Measurements from ENCODE around the gene KAZALD1. TPM values are rescaled to one million over a fixed set of nuclear protein-coding genes. Genes with fewer than 3 reads are reported as not detected.
A peak's percentile ranks its signal among the peaks of the same experiment; 100 is the strongest.

KAZALD1 gene
- total and polyA plus RNA-seq, 11 donors: 1.9 to 11.1 (median 7.4) TPM

DNA sequence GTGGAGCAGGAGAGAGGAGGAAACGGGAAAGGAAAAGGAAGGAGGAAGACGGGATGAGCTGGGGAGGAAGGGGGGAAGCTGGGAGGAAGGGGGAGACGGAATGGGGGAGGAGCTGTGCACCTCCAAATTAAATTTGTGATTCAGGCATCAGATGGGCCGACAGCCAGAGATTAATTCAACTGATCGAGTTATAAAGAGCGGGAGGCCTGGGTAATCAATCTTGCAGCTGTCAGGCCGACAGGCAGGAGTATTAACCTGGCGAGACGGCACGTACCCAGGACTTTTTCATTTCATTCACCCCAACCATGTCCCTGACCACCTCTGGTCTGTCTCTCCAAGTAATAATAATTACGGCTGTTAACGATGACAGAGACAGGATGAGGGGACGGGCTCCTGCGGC, 26.2 kb downstream of the KAZALD1 start:
- intact Hi-C loops (cut with DNase I): no loop called here
- Histone ChIP-seq H3K36me3 (no peaks in the 10 kb centered on the region), H3K9me3 (no peaks in the 10 kb centered on the region), H3K27me3 (peaks cover 6 to 68% (median 26%) of the 10 kb centered on the region in 9 donors), H3K27ac (no peak overlapping the region), H3K4me1 (no peaks in the 10 kb centered on the region), H3K4me3 (no peak overlapping the region)
- no peak for TF ChIP-seq CTCF (IDR thresholded peaks at IDR 0.05)
- TF ChIP-seq POLR2A (IDR thresholded peaks at IDR 0.05): no peak
- WGBS, 4 donors: 39 to 54% (median 47%) methylated on average over 14 of the region's 14 CpGs
- peak in 1 of 5 donors; percentile 11 for DNase-seq
- ATAC-seq: no peak

- no peaks in the 10 kb centered on the region for H3K9me3 ChIP-seq
- TF ChIP-seq CTCF (IDR thresholded peaks at IDR 0.05) (no peak), POLR2A (IDR thresholded peaks at IDR 0.05) (no peak)
- no peaks in the 10 kb centered on the region for H3K4me1 ChIP-seq
- H3K36me3 ChIP-seq: no peaks in the 10 kb centered on the region
- WGBS, 4 donors: 59 to 75% (median 62%) methylated on average over 9 to 11 of the region's 11 CpGs
- H3K27ac ChIP-seq: no peak overlapping the region
- intact Hi-C loops (cut with DNase I): no loop called here
- peaks cover 5 to 66% (median 20%) of the 10 kb centered on the region in 9 donors for H3K27me3 ChIP-seq
- H3K4me3 ChIP-seq: no peak overlapping the region
- peak in 1 of 4 donors; percentile 52 for ATAC-seq
- no peak for DNase-seq
Measured at GRCh38 chr10:101089520-101090299, 27.9 kb downstream of the KAZALD1 start.

- no peaks in the 10 kb centered on the region for H3K4me1 ChIP-seq
- H3K4me3 ChIP-seq: no peak overlapping the region
- no peaks in the 10 kb centered on the region for H3K9me3 ChIP-seq
- no peaks in the 10 kb centered on the region for H3K36me3 ChIP-seq
- peaks cover 5 to 71% (median 24%) of the 10 kb centered on the region in 9 donors for H3K27me3 ChIP-seq
- intact Hi-C loops (cut with DNase I): no loop called here
- 85 to 96% (median 93%) methylated on average over 5 of the region's 5 CpGs for WGBS, 4 donors
- H3K27ac ChIP-seq: no peak overlapping the region
- no peak for ATAC-seq
- TF ChIP-seq POLR2A (IDR thresholded peaks at IDR 0.05): no peak
- no peak for TF ChIP-seq CTCF (IDR thresholded peaks at IDR 0.05)
- DNase-seq: no peak
Measured at GRCh38 chr10:101090597-101090996, 28.8 kb downstream of the KAZALD1 start.

GRCh38 chr10:101091546-101092290, 29.9 kb downstream of the KAZALD1 start:
- Histone ChIP-seq H3K9me3 (no peaks in the 10 kb centered on the region), H3K27me3 (peaks cover 5 to 82% (median 31%) of the 10 kb centered on the region in 9 donors), H3K27ac (no peak overlapping the region), H3K36me3 (no peaks in the 10 kb centered on the region), H3K4me3 (no peak overlapping the region), H3K4me1 (no peaks in the 10 kb centered on the region)
- DNase-seq (no peak), ATAC-seq (no peak)
- no peak for TF ChIP-seq CTCF (IDR thresholded peaks at IDR 0.05)
- TF ChIP-seq POLR2A (IDR thresholded peaks at IDR 0.05): no peak
- 71 to 81% (median 74%) methylated on average over 12 of the region's 12 CpGs for WGBS, 4 donors
- intact Hi-C loops (cut with DNase I): no loop called here
